ENCODE results near the gene CYP2J2.

- TF ChIP-seq CTCF (IDR thresholded peaks at IDR 0.05; ENCODE audit: extremely low read depth in 1 of 2, insufficient read depth in 1 of 2, low read depth in 1 of 2, low read length in 2 of 2), result no peak
- no peak for TF ChIP-seq EZH2 (IDR thresholded peaks at IDR 0.05; ENCODE audit: borderline replicate concordance, low read depth, low read length, severe bottlenecking)
- TF ChIP-seq POLR2A (IDR thresholded peaks at IDR 0.05; ENCODE audit: low read depth, low read length), result no peak
- no peak for TF ChIP-seq MAX (IDR thresholded peaks at IDR 0.05; ENCODE audit: insufficient read depth, insufficient read length)
- no peak for TF ChIP-seq FOS (IDR thresholded peaks at IDR 0.05; ENCODE audit: borderline replicate concordance, insufficient read depth, low read length)
- TF ChIP-seq POLR2AphosphoS5 (IDR thresholded peaks at IDR 0.05; ENCODE audit: insufficient read depth, low read depth, low read length), result no peak
- no peak for TF ChIP-seq MYC (IDR thresholded peaks at IDR 0.05; ENCODE audit: low read depth, low read length)
- TF ChIP-seq JUN (IDR thresholded peaks at IDR 0.05; ENCODE audit: borderline replicate concordance, insufficient read depth, insufficient read length, low read depth), result no peak
- no peak for TF ChIP-seq GATA2 (IDR thresholded peaks at IDR 0.05; ENCODE audit: insufficient read depth, insufficient read length, low read depth, low read length)
Measured at GRCh38 chr1:59857679-59858354, 68.8 kb downstream of the CYP2J2 start.

Measured in endothelial cell of umbilical vein (primary cell).